Spinal cord (tissue), 10 donors: ENCODE data around the gene DPP9. TPM values are rescaled to one million over a fixed set of nuclear protein-coding genes. Genes with fewer than 3 reads are reported as not detected.
"Not testable (repeated sequence)": the region's sequence is repeated elsewhere in the genome, so short reads cannot be mapped to it uniquely, and the experiment has no call there.

Experiments used
- DNase-seq, 6 donors: peaks; one replicate each; pipeline versions ENCODE4 v3.0.0 to v3.0.0-alpha.2; 2013 to 2015; ENCODE audit warnings: low spot score in 6 of 6, low read depth in 4 of 6
- H3K27ac ChIP-seq: one replicate; pipeline ENCODE4 v1.5.1; 2013; ENCODE audit warnings: low read depth, low read length, control low read depth
- H3K27me3 ChIP-seq: one replicate; pipeline ENCODE4 v1.6.1; 2013; ENCODE audit warnings: low read length; ENCODE audit not compliant: control insufficient read depth, insufficient read depth
- H3K36me3 ChIP-seq: one replicate; pipeline ENCODE4 v1.6.1; 2013; ENCODE audit warnings: low read length; ENCODE audit not compliant: control insufficient read depth, insufficient read depth
- H3K4me1 ChIP-seq: one replicate; pipeline ENCODE4 v1.6.1; 2013; ENCODE audit warnings: low read length; ENCODE audit not compliant: control insufficient read depth, insufficient read depth
- H3K4me3 ChIP-seq: one replicate; pipeline ENCODE4 v1.5.1; 2013; ENCODE audit warnings: low read depth, low read length, control low read depth
- H3K9me3 ChIP-seq: one replicate; pipeline ENCODE4 v1.6.1; 2013; ENCODE audit warnings: low read length; ENCODE audit not compliant: control insufficient read depth, insufficient read depth
- WGBS: methylation state at CpG from one replicate; pipeline ENCODE4 v1.1.5; 2013; ENCODE audit warnings: missing lambda C conversion rate; ENCODE audit not compliant: insufficient coverage; 5-methylcytosine and 5-hydroxymethylcytosine counted together
- polyA plus RNA-seq, 2 donors: library from polyadenylated mRNA; unstranded; fragments of 120-200 nt; gene quantifications; one replicate each; pipeline ENCODE4 v1.2.1, GENCODE V29; 2013; ENCODE audit not compliant: insufficient read length in 2 of 2
- total RNA-seq, 2 donors: library from RNA; depleted of rRNA in 1 of 2; stranded (reverse); fragments of 120-200 nt in 1 of 2; fragments of >200 nt in 1 of 2; gene quantifications; one replicate each; pipeline versions ENCODE4 v1.2.3 to v1.2.4, GENCODE V29; 2013 to 2014
- donor health status: healthy.

The DPP9 gene
- total and polyA plus RNA-seq, 4 donors = 9.6 to 30.3 (median 17.4) TPM

DNA sequence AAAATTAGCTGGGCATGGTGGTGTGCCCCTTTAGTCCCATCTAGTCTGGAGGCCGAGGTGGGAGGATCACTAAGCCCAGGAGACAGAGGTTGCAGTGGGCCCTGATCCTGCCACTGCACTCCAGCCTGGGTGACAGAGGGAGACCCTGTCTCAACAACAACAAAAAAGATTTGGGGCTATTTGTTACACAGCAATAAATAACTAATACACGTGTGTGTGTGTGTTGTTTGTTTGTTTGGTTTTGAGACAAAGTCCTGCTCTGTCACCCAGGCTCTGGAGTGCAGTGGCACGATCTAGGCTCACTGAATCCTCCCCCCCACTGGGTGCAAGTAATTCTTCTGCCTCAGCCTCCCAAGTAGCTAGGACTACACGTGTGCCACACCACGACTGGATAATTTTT is 35.0 kb upstream of the DPP9 start:
- no peaks in the 10 kb centered on the region for H3K9me3 ChIP-seq
- no peak for DNase-seq
- H3K4me1 ChIP-seq = peaks cover 22% of the 10 kb centered on the region
- no peak overlapping the region for H3K4me3 ChIP-seq
- no CpG with 5 or more reads among the region's 5 CpGs for WGBS
- H3K27me3 ChIP-seq = no peaks in the 10 kb centered on the region
- no peak overlapping the region for H3K27ac ChIP-seq
- no peaks in the 10 kb centered on the region for H3K36me3 ChIP-seq

- Histone ChIP-seq H3K27ac (no peak overlapping the region), H3K9me3 (no peaks in the 10 kb centered on the region), H3K4me3 (no peak overlapping the region), H3K36me3 (no peaks in the 10 kb centered on the region), H3K27me3 (no peaks in the 10 kb centered on the region), H3K4me1 (peaks cover 22% of the 10 kb centered on the region)
- no peak for DNase-seq
- WGBS = 63% methylated on average over 3 of the region's 4 CpGs
Measured at GRCh38 chr19:4758082-4758481, 34.4 kb upstream of the DPP9 start.

DNA sequence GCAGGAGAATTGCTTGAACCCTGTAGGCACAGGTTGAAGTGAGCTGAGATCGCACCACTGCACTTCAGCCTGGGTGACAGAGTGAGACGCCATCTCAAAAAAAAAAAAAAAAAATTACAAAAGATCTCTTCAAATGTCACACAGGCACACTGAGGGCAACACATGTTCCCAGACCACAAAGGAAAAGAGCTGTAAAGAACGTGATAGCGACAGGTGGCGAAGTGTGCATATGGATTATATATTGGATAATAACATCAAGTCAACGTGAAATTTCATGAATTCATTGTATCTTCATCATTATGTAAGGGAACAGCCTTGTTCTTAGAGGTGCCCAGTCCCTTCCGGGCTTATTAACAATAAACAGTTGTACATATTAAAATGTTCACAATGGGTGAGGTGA is 31.8 kb upstream of the DPP9 start:
- whole genome bisulfite sequencing = no CpG with 5 or more reads among the region's 7 CpGs

GRCh38 chr19:4754248-4754647 is 30.6 kb upstream of the DPP9 start:
- 29% methylated on average over 1 of the region's 6 CpGs for WGBS
- Histone ChIP-seq H3K9me3 (no peaks in the 10 kb centered on the region), H3K27me3 (no peaks in the 10 kb centered on the region), H3K27ac (no peak overlapping the region), H3K4me1 (peaks cover 11% of the 10 kb centered on the region), H3K36me3 (no peaks in the 10 kb centered on the region), H3K4me3 (no peak overlapping the region)
- peak in 1 of 6 donors; percentile 32 for DNase-seq

More for the DNA sequence above, 31.8 kb upstream of the DPP9 start:
- Histone ChIP-seq H3K27me3 (no peaks in the 10 kb centered on the region), H3K9me3 (no peaks in the 10 kb centered on the region), H3K4me1 (peaks cover 19% of the 10 kb centered on the region), H3K4me3 (no peak overlapping the region), H3K27ac (no peak overlapping the region), H3K36me3 (no peaks in the 10 kb centered on the region)
- no peak for DNase-seq

DNA sequence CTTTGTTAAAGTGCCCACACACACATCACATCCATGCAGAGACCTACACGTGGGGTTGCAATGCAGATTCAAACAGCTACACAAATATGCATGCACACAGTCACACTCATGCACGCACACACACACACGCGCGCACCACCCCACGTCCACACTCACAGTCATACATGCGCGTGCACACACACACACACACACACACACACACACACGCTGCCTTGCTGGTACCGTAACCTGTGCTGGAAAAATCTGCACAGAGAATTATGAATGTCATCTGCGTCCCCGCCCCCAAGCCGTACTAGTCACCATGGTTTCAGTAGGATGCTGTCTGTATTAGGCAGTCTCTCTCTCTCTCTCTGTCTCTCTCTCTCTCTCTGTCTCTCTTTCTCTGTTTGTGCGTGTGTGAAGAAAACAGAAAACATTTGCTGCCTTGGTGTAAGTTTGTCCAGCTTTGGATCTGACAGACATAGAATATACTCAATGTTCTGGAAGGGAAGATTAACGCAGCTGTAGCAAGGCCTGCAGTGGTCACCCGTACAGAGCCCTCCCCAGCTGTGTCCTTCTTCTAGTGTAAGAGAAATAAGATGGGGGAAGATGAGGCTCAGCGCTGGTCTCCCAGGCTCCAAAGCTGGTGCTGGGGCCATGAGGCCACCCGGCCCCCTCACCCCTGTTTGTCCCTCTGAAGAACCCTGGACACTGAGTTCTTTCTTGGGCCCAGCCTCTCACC is 26.4 kb upstream of the DPP9 start:
- no peak overlapping the region for H3K4me3 ChIP-seq
- no peaks in the 10 kb centered on the region for H3K36me3 ChIP-seq
- WGBS = 86% methylated on average over 5 of the region's 18 CpGs
- peaks cover 4% of the 10 kb centered on the region for H3K4me1 ChIP-seq
- DNase-seq = peak in 2 of 6 donors; percentile 54 to 85
- no peaks in the 10 kb centered on the region for H3K9me3 ChIP-seq
- H3K27me3 ChIP-seq = no peaks in the 10 kb centered on the region
- no peak overlapping the region for H3K27ac ChIP-seq

DNA sequence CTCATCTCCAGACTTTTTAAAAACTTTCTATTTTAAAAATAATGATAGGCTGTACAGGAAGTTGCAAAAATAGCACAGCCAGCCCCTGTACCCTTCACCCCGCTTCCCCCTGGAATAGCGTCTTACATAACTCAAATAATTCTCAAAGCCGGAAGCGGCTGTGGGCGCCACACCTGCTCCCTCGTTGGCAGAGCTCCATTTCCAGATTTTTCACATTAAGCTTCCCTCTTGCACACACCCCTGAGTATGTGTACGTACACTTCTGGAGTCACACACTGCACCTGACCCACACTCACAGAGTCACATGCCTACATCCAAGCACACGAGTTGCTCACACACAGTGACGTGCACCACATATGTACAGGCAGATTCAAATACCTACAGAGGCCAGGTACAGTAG is 24.9 kb upstream of the DPP9 start:
- H3K36me3 ChIP-seq = no peaks in the 10 kb centered on the region
- DNase-seq = no peak
- H3K4me3 ChIP-seq = no peak overlapping the region
- H3K27me3 ChIP-seq = no peaks in the 10 kb centered on the region
- H3K9me3 ChIP-seq = no peaks in the 10 kb centered on the region
- H3K27ac ChIP-seq = no peak overlapping the region
- H3K4me1 ChIP-seq = peaks cover 10% of the 10 kb centered on the region
- 67% methylated on average over 8 of the region's 9 CpGs for WGBS

GRCh38 chr19:4748185-4748584 is 24.5 kb upstream of the DPP9 start:
- H3K4me3 ChIP-seq = no peak overlapping the region
- no peak for DNase-seq
- H3K27me3 ChIP-seq = no peaks in the 10 kb centered on the region
- no peaks in the 10 kb centered on the region for H3K36me3 ChIP-seq
- H3K9me3 ChIP-seq = no peaks in the 10 kb centered on the region
- peaks cover 13% of the 10 kb centered on the region for H3K4me1 ChIP-seq
- WGBS = 62% methylated on average over 5 of the region's 11 CpGs
- no peak overlapping the region for H3K27ac ChIP-seq

- Histone ChIP-seq H3K27me3 (no peaks in the 10 kb centered on the region), H3K36me3 (no peaks in the 10 kb centered on the region), H3K27ac (no peak overlapping the region), H3K4me3 (no peak overlapping the region), H3K9me3 (no peaks in the 10 kb centered on the region), H3K4me1 (peaks cover 27% of the 10 kb centered on the region)
- WGBS = 93% methylated on average over 6 of the region's 8 CpGs
- DNase-seq = no peak
Measured at GRCh38 chr19:4745986-4746385, 22.3 kb upstream of the DPP9 start.

DNA sequence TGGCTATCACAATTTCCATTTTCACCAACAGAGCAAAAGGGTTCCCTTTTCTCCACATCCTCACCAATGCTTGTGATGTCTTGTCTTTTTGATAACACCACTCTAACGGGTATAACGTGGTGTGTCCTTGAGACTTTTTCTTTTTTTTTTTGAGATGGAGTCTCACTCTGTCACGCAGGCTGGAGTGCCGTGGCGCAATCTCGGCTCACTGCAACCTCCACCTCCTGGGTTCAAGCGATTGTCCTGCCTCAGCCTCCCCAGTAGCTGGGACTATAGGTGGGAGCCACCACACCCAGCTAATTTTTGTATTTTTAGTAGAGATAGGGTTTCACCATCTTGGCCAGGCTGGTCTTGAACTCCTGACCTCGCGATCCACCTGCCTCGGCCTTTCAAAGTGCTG is 21.5 kb upstream of the DPP9 start:
- WGBS = 79% methylated on average over 8 of the region's 10 CpGs
- not testable (repeated sequence) for H3K27ac ChIP-seq, H3K27me3 ChIP-seq, H3K9me3 ChIP-seq, H3K4me3 ChIP-seq, DNase-seq, H3K36me3 ChIP-seq
- peaks cover 24% of the 10 kb centered on the region for H3K4me1 ChIP-seq

DNA sequence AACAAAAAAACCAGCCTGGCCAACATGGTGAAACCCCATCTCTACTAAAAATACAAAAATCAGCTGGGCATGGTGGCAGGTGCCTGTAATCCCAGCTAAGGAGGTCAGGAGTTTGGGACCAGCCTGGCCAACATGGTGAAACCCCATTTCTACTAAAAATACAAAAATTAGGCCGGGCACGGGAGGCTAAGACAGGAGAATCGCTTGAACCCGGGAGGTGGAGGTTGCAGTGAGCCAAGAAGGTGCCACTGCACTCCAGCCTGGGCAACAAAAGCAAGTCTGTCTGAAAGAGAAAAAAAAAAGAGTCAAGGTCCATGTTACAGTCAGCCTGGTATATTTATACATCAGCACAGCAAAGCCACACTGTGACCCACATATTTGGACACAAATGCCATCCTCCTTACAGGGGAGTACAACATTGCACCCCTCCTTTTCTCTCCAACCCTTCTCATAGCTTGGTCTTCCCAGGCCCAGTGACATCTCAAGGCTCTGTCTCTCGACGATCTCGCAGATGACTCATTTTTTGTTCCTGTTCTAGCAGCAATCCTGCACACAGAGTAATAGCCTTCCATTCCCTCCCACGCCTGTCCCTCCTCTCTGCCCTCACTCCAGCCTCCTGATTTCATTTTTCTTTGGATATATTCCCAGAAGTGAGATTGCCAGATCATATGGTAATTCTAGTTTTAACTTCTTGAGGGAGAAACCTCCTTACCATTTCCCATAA is 21.0 kb upstream of the DPP9 start:
- no peak overlapping the region for H3K4me3 ChIP-seq
- H3K4me1 ChIP-seq = peaks cover 23% of the 10 kb centered on the region
- 33% methylated on average over 4 of the region's 8 CpGs for WGBS
- no peaks in the 10 kb centered on the region for H3K9me3 ChIP-seq
- no peaks in the 10 kb centered on the region for H3K27me3 ChIP-seq
- H3K27ac ChIP-seq = no peak overlapping the region
- H3K36me3 ChIP-seq = no peaks in the 10 kb centered on the region
- peak in 2 of 6 donors; percentile 42 to 57 for DNase-seq
